Measurements from ENCODE around the gene SARM1. TPM values are rescaled to one million over a fixed set of nuclear protein-coding genes. Genes with fewer than 3 reads are reported as not detected.
"Not testable (repeated sequence)": the region's sequence is repeated elsewhere in the genome, so short reads cannot be mapped to it uniquely, and the experiment has no call there.

SARM1 gene
- total and polyA plus RNA-seq, 9 of the 15 experiments (the other 6 are each of a cell fraction or from before 2014, with no cell fraction given): 0.04 to 0.55 (median 0.11) TPM; not detected in 2

DNA sequence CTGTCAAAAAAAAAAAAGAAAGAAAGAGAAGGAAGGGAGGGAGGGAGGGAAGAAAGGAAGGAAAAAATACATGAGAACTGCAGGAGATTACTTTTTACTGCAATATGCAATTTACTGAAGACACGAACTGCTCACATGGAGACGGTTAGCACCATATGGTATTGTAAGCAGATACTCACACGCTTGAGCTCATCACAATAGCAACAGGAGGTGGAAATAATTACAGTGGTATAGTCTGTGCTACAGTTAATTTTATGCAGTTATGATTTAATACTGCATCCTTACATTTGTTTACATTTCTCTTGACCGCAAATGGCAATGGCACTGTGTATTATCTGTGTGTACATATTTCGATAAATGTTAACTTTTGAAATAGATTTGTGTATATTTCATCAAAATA lies 55.9 kb downstream of the SARM1 start (continued):
- TF ChIP-seq, protein P1, sequence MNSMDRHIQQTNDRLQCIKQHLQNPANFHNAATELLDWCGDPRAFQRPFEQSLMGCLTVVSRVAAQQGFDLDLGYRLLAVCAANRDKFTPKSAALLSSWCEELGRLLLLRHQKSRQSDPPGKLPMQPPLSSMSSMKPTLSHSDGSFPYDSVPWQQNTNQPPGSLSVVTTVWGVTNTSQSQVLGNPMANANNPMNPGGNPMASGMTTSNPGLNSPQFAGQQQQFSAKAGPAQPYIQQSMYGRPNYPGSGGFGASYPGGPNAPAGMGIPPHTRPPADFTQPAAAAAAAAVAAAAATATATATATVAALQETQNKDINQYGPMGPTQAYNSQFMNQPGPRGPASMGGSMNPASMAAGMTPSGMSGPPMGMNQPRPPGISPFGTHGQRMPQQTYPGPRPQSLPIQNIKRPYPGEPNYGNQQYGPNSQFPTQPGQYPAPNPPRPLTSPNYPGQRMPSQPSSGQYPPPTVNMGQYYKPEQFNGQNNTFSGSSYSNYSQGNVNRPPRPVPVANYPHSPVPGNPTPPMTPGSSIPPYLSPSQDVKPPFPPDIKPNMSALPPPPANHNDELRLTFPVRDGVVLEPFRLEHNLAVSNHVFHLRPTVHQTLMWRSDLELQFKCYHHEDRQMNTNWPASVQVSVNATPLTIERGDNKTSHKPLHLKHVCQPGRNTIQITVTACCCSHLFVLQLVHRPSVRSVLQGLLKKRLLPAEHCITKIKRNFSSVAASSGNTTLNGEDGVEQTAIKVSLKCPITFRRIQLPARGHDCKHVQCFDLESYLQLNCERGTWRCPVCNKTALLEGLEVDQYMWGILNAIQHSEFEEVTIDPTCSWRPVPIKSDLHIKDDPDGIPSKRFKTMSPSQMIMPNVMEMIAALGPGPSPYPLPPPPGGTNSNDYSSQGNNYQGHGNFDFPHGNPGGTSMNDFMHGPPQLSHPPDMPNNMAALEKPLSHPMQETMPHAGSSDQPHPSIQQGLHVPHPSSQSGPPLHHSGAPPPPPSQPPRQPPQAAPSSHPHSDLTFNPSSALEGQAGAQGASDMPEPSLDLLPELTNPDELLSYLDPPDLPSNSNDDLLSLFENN (IDR thresholded peaks at IDR 0.05; ENCODE audit: low read depth in 2 of 2, low read length in 2 of 2): no peak
- TF ChIP-seq ZNF444 (CRISPR knock-in tag; IDR thresholded peaks at IDR 0.05): no peak
- no peak for TF ChIP-seq PTRF (tag; IDR thresholded peaks at IDR 0.05)
- TF ChIP-seq, protein P2, sequence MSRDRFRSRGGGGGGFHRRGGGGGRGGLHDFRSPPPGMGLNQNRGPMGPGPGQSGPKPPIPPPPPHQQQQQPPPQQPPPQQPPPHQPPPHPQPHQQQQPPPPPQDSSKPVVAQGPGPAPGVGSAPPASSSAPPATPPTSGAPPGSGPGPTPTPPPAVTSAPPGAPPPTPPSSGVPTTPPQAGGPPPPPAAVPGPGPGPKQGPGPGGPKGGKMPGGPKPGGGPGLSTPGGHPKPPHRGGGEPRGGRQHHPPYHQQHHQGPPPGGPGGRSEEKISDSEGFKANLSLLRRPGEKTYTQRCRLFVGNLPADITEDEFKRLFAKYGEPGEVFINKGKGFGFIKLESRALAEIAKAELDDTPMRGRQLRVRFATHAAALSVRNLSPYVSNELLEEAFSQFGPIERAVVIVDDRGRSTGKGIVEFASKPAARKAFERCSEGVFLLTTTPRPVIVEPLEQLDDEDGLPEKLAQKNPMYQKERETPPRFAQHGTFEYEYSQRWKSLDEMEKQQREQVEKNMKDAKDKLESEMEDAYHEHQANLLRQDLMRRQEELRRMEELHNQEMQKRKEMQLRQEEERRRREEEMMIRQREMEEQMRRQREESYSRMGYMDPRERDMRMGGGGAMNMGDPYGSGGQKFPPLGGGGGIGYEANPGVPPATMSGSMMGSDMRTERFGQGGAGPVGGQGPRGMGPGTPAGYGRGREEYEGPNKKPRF (IDR thresholded peaks at IDR 0.05; ENCODE audit: low read depth, low read length): no peak
- no peak for TF ChIP-seq TSC22D4 (tag; IDR thresholded peaks at IDR 0.05)
- no peak for TF ChIP-seq GATAD2A (IDR thresholded peaks at IDR 0.05)
- no peak for TF ChIP-seq ZNF57 (CRISPR knock-in tag; IDR thresholded peaks at IDR 0.05)
- no peak for TF ChIP-seq RHOXF2B (CRISPR knock-in tag; conservative IDR thresholded peaks at IDR 0.05)

DNA sequence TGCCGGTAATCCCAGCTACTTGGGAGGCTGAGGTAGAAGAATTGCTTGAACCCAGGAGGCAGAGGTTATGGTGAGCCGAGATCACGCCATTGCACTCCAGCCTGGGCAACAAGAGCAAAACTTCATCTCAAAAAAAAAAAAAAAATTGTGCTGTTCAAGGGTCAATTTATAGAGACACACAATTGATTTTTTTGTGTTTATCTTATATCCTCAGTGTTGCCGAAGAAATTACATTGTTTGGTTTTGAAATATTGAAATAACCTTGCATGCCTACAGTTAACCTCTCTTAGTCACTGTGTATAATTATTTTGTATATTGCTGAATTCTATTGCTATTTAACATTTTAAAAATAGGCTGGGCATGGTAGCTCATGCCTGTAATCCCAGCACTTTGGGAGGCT lies 56.5 kb downstream of the SARM1 start:
- ATAC-seq; FAIRE-seq; CTCF ChIA-PET (ENCODE audit: low intra/inter-chr PET ratio); H3K9me3 ChIP-seq (replicated peaks; ENCODE audit: control insufficient read depth, insufficient read depth, low read depth, low read length); H2AFZ ChIP-seq (ENCODE audit: low read depth, low read length); H3K4me2 ChIP-seq (ENCODE audit: insufficient read depth, low read length); H3K9ac ChIP-seq (ENCODE audit: insufficient read depth in 1 of 2, low read depth in 2 of 2, low read length in 2 of 2); POLR2A ChIA-PET; H3K79me2 ChIP-seq (ENCODE audit: control insufficient read depth, insufficient read depth, low read length); DNase-seq (ENCODE audit: extremely low read depth in 1 of 4, low spot score in 3 of 4); H3K9me1 ChIP-seq (ENCODE audit: control insufficient read depth, insufficient read depth, low read length); H3K4me1 ChIP-seq (replicated peaks in 1 of 2; ENCODE audit: control insufficient read depth in 2 of 2, insufficient read depth in 2 of 2, low read length in 2 of 2); H3K36me3 ChIP-seq (ENCODE audit: control insufficient read depth, insufficient read depth, low read length); BruUV-seq (replicated peaks); H3K4me3 ChIP-seq; H4K20me1 ChIP-seq (replicated peaks; ENCODE audit: control insufficient read depth, insufficient read depth, low read length); in situ Hi-C loops (cut with MboI); H3K27ac ChIP-seq (ENCODE audit: extremely low read depth, low read depth, low read length): not testable (repeated sequence)
- WGBS (ENCODE audit: insufficient coverage, low coverage, missing lambda C conversion rate): 15% methylated on average over 4 of the region's 4 CpGs
- intact Hi-C loops (cut with micrococcal nuclease): loop anchor here (10.0 kb wide), 1 partner anchor 173 kb away; no protein-coding TSS in a partner anchor
- H3K27me3 ChIP-seq (ENCODE audit: control insufficient read depth in 2 of 2, insufficient read depth in 2 of 2, low read length in 2 of 2): peaks cover 17 to 31% of the 10 kb centered on the region in 2 experiments; a peak in 4 of 5 replicates

Measured in K562 (cell line).